Measurements from ENCODE around the gene NPAS3. TPM values are rescaled to one million over a fixed set of nuclear protein-coding genes. Genes with fewer than 3 reads are reported as not detected.

Gene NPAS3
- total RNA-seq, 1 experiment from 2014 or later = not detected

DNA sequence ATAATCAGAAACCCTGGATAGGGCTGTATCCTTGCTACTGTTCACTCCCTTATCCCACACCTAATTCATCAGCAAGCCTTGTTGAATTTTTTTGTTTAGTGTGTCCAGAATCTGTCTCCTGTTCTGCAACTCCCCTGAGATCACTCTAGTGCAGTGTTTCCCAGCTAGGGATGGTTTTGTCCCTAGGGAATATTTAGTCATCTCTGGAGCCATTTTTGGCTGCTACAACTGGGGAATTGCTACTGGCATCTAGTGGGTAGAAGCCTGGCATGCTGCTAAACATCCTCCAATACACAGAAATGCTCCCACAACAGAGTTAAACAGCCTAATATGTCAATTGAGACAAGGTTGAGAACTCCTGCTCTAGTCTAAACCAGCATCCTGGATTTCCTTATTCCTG is 248.0 kb downstream of the NPAS3 start:
- no peak for TF ChIP-seq RAD21 (IDR thresholded peaks at IDR 0.05; ENCODE audit: low read depth)
- no peak for TF ChIP-seq CBX3 (IDR thresholded peaks at IDR 0.05; ENCODE audit: low read depth)
- no peak for TF ChIP-seq POLR2A (IDR thresholded peaks at IDR 0.05; ENCODE audit: borderline replicate concordance, extremely low read depth, insufficient read depth, insufficient read length)
- TF ChIP-seq EZH2phosphoT487 (IDR thresholded peaks at IDR 0.05; ENCODE audit: borderline replicate concordance) = no peak
- TF ChIP-seq SRF (IDR thresholded peaks at IDR 0.05; ENCODE audit: low read depth) = no peak
- Histone ChIP-seq H3K9me3 (ENCODE audit: control insufficient read depth in 1 of 2, insufficient read depth in 1 of 2, low read depth in 1 of 2, low read length in 2 of 2) (no peaks in the 10 kb centered on the region), H3K9ac (ENCODE audit: low read length) (no peak overlapping the region), H3K79me2 (ENCODE audit: insufficient read depth, low read length) (no peaks in the 10 kb centered on the region), H3K4me3 (replicated peaks in 1 of 2; ENCODE audit: low read depth in 1 of 2, low read length in 2 of 2) (no peak overlapping the region), H3K36me3 (ENCODE audit: control insufficient read depth in 1 of 2, insufficient read depth in 2 of 2, low read length in 2 of 2) (no peaks in the 10 kb centered on the region), H2AFZ (ENCODE audit: low read depth, low read length, poor library complexity, severe bottlenecking) (no peak overlapping the region), H3K4me1 (ENCODE audit: control insufficient read depth in 1 of 2, insufficient read depth in 2 of 2, low read length in 2 of 2) (no peaks in the 10 kb centered on the region), H3K27me3 (ENCODE audit: insufficient read depth, low read length) (no peaks in the 10 kb centered on the region; the same call in 1 of the 2 replicates), H3K9me2 (ENCODE audit: insufficient read depth) (no peaks in the 10 kb centered on the region), H3K27ac (ENCODE audit: low read depth, low read length) (no peak overlapping the region), H3K4me2 (ENCODE audit: low read length) (no peak overlapping the region), H4K20me1 (ENCODE audit: insufficient read depth) (no peaks in the 10 kb centered on the region)
- CTCF ChIA-PET = no interaction called here
- DNase-seq (ENCODE audit: low read depth, low spot score) (no peak), ATAC-seq (no peak)
- BruUV-seq (replicated peaks) = no TSS peak
- RAD21 ChIA-PET (ENCODE audit: low non-redundant PET in 1 of 2, low total read pairs in 2 of 2, uncharacterized antibody in 2 of 2, unreplicated experiment in 2 of 2) = no interaction called here
- POLR2A ChIA-PET = no interaction called here
- intact Hi-C loops (cut with micrococcal nuclease) = no loop called here

- H4K20me1 ChIP-seq (ENCODE audit: insufficient read depth) = no peaks in the 10 kb centered on the region
- intact Hi-C loops (cut with micrococcal nuclease) = no loop called here
- ChIA-PET RAD21 (ENCODE audit: low non-redundant PET in 1 of 2, low total read pairs in 2 of 2, uncharacterized antibody in 2 of 2, unreplicated experiment in 2 of 2) (no interaction called here), CTCF (no interaction called here), POLR2A (no interaction called here)
- ATAC-seq (no peak), DNase-seq (ENCODE audit: low read depth, low spot score) (no peak)
- H3K4me2 ChIP-seq (ENCODE audit: low read length) = no peak overlapping the region
- no peak overlapping the region for H3K27ac ChIP-seq (ENCODE audit: low read depth, low read length)
- no peak overlapping the region for H3K9ac ChIP-seq (ENCODE audit: low read length)
- H3K9me2 ChIP-seq (ENCODE audit: insufficient read depth) = no peaks in the 10 kb centered on the region
- H3K9me3 ChIP-seq (ENCODE audit: control insufficient read depth in 1 of 2, insufficient read depth in 1 of 2, low read depth in 1 of 2, low read length in 2 of 2) = no peaks in the 10 kb centered on the region
- no peaks in the 10 kb centered on the region for H3K79me2 ChIP-seq (ENCODE audit: insufficient read depth, low read length)
- H3K27me3 ChIP-seq (ENCODE audit: insufficient read depth, low read length) = no peaks in the 10 kb centered on the region; the same call in 1 of the 2 replicates
- H3K36me3 ChIP-seq (ENCODE audit: control insufficient read depth in 1 of 2, insufficient read depth in 2 of 2, low read length in 2 of 2) = no peaks in the 10 kb centered on the region
- no TSS peak for BruUV-seq (replicated peaks)
- H3K4me1 ChIP-seq (ENCODE audit: control insufficient read depth in 1 of 2, insufficient read depth in 2 of 2, low read length in 2 of 2) = no peaks in the 10 kb centered on the region
- no peak overlapping the region for H3K4me3 ChIP-seq (replicated peaks in 1 of 2; ENCODE audit: low read depth in 1 of 2, low read length in 2 of 2)
- no peak overlapping the region for H2AFZ ChIP-seq (ENCODE audit: low read depth, low read length, poor library complexity, severe bottlenecking)
- TF ChIP-seq YY1 (IDR thresholded peaks at IDR 0.05; ENCODE audit: extremely low read depth, insufficient replicate concordance, low read depth, low read length) (no peak), POLR2AphosphoS5 (IDR thresholded peaks at IDR 0.05; ENCODE audit: low read depth, low read length) (no peak), JUND (IDR thresholded peaks at IDR 0.05) (no peak), EZH2phosphoT487 (IDR thresholded peaks at IDR 0.05; ENCODE audit: borderline replicate concordance) (no peak), ELF1 (IDR thresholded peaks at IDR 0.05; ENCODE audit: borderline replicate concordance, low read depth) (no peak), POLR2A (IDR thresholded peaks at IDR 0.05; ENCODE audit: borderline replicate concordance, extremely low read depth, insufficient read depth, insufficient read length) (no peak), ZNF274 (IDR thresholded peaks at IDR 0.05; ENCODE audit: low read depth, low read length) (no peak), CBX3 (IDR thresholded peaks at IDR 0.05; ENCODE audit: low read depth) (no peak), CTCF (IDR thresholded peaks at IDR 0.05 in 2 of 3, conservative IDR thresholded peaks at IDR 0.05 in 1 of 3; ENCODE audit: borderline replicate concordance in 1 of 3, insufficient read depth in 1 of 3, low read depth in 2 of 3, low read length in 2 of 3) (no peak), EZH2 (IDR thresholded peaks at IDR 0.05) (no peak)
- TF ChIP-seq, protein P1, sequence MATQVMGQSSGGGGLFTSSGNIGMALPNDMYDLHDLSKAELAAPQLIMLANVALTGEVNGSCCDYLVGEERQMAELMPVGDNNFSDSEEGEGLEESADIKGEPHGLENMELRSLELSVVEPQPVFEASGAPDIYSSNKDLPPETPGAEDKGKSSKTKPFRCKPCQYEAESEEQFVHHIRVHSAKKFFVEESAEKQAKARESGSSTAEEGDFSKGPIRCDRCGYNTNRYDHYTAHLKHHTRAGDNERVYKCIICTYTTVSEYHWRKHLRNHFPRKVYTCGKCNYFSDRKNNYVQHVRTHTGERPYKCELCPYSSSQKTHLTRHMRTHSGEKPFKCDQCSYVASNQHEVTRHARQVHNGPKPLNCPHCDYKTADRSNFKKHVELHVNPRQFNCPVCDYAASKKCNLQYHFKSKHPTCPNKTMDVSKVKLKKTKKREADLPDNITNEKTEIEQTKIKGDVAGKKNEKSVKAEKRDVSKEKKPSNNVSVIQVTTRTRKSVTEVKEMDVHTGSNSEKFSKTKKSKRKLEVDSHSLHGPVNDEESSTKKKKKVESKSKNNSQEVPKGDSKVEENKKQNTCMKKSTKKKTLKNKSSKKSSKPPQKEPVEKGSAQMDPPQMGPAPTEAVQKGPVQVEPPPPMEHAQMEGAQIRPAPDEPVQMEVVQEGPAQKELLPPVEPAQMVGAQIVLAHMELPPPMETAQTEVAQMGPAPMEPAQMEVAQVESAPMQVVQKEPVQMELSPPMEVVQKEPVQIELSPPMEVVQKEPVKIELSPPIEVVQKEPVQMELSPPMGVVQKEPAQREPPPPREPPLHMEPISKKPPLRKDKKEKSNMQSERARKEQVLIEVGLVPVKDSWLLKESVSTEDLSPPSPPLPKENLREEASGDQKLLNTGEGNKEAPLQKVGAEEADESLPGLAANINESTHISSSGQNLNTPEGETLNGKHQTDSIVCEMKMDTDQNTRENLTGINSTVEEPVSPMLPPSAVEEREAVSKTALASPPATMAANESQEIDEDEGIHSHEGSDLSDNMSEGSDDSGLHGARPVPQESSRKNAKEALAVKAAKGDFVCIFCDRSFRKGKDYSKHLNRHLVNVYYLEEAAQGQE (IDR thresholded peaks at IDR 0.05; ENCODE audit: low read depth) = no peak
Observed at GRCh38 chr14:33188880-33189279, 250.2 kb downstream of the NPAS3 start.
